NCI-H146 treated with DMSO at 0.1 percent for 48 hours (cell line): ENCODE results near the gene BLVRB.
A peak's percentile ranks its signal among the peaks of the same experiment; 100 is the strongest.
"Not testable (repeated sequence)": the region's sequence is repeated elsewhere in the genome, so short reads cannot be mapped to it uniquely, and the experiment has no call there.

Source experiments
- DNase-seq: peaks from one replicate; lab custom pipeline; 2025; ENCODE audit not compliant: unreplicated experiment; lab: John Stamatoyannopoulos, UW

Gene BLVRB

GRCh38 chr19:40410030-40410389 is 55.5 kb downstream of the BLVRB start:
- DNase-seq, result no peak

GRCh38 chr19:40408598-40408925 is 57.0 kb downstream of the BLVRB start:
- DNase-seq, result not testable (repeated sequence)

GRCh38 chr19:40407714-40408597 is 57.6 kb downstream of the BLVRB start:
- DNase-seq, result no peak

GRCh38 chr19:40403262-40403984 is 62.1 kb downstream of the BLVRB start:
- peak; percentile 61 for DNase-seq

GRCh38 chr19:40400559-40400958 is 65.0 kb downstream of the BLVRB start:
- DNase-seq, result no peak

- DNase-seq, result peak; percentile 30
These were observed 67.0 kb downstream of the BLVRB start for GRCh38 chr19:40398417-40399131.
